GM23338 (cell line): ENCODE results near the gene ANKRD27.

Source experiments
- CREB1 ChIP-seq: fragments of 250-450 bp; sonication (Bioruptor Pico); IDR thresholded peaks from 2 replicates; pipeline ENCODE4 v1.5.0; 2020; ENCODE audit warnings: low read depth, mild to moderate bottlenecking, moderate library complexity
- CTCF ChIP-seq, 2 experiments: fragments of 200-600 bp in 1 of 2; sonication (generic) in 1 of 2; conservative IDR thresholded peaks; 2 replicates each; pipeline versions ENCODE4 v1.5.1 to v1.6.1; 2016 to 2017; ENCODE audit warnings: antibody characterized with exemption in 2 of 2, low read depth in 2 of 2, mild to moderate bottlenecking in 2 of 2, moderate library complexity in 1 of 2
- EZH2 ChIP-seq: fragments of 200-600 bp; sonication (generic); IDR thresholded peaks from one replicate; pipeline ENCODE4 v1.8.0; 2017; ENCODE audit warnings: antibody characterized with exemption, mild to moderate bottlenecking, low read depth; ENCODE audit not compliant: unreplicated experiment
- EZH2phosphoT487 ChIP-seq: fragments of 200-600 bp; sonication (generic); IDR thresholded peaks from one replicate; pipeline ENCODE4 v1.8.1; 2018; ENCODE audit warnings: antibody characterized with exemption; ENCODE audit not compliant: unreplicated experiment
- JUNB ChIP-seq: IDR thresholded peaks from one replicate; pipeline ENCODE4 v1.6.1; 2016; ENCODE audit warnings: antibody characterized with exemption; ENCODE audit not compliant: unreplicated experiment
- NANOG ChIP-seq: IDR thresholded peaks from 2 replicates; pipeline ENCODE4 v1.6.1; 2016; ENCODE audit warnings: antibody characterized with exemption, borderline replicate concordance
- POLR2AphosphoS5 ChIP-seq: IDR thresholded peaks from 2 replicates; pipeline ENCODE4 v1.6.1; 2016; ENCODE audit warnings: antibody characterized with exemption, low read depth
- REST ChIP-seq: IDR thresholded peaks from one replicate; pipeline ENCODE4 v1.6.1; 2018; ENCODE audit warnings: antibody characterized with exemption; ENCODE audit not compliant: unreplicated experiment
- STAT1 ChIP-seq: IDR thresholded peaks from one replicate; pipeline ENCODE4 v1.6.1; 2016; ENCODE audit warnings: antibody characterized with exemption; ENCODE audit not compliant: unreplicated experiment
- ZNF331 ChIP-seq: fragments of 250-450 bp; sonication (Bioruptor Pico); IDR thresholded peaks from 2 replicates; pipeline ENCODE4 v1.5.0; 2020; ENCODE audit warnings: low read depth, mild to moderate bottlenecking, moderate library complexity

- TF ChIP-seq POLR2AphosphoS5: no peak
- no peak for TF ChIP-seq CTCF (conservative IDR thresholded peaks at IDR 0.05; ENCODE audit: low read depth in 2 of 2)
- TF ChIP-seq EZH2: no peak
- TF ChIP-seq REST: no peak
- no peak for TF ChIP-seq EZH2phosphoT487
- no peak for TF ChIP-seq NANOG
- TF ChIP-seq JUNB: no peak
- TF ChIP-seq CREB1 (CRISPR knock-in tag): no peak
- TF ChIP-seq STAT1: no peak
- TF ChIP-seq ZNF331 (CRISPR knock-in tag): no peak
Observed at GRCh38 chr19:32606289-32606688, 68.7 kb downstream of the ANKRD27 start.
